Measurements from ENCODE around the gene DNAJB11. TPM values are rescaled to one million over a fixed set of nuclear protein-coding genes. Genes with fewer than 3 reads are reported as not detected.
"Not testable (repeated sequence)": the region's sequence is repeated elsewhere in the genome, so short reads cannot be mapped to it uniquely, and the experiment has no call there.

The DNAJB11 gene
- total and polyA plus RNA-seq, 12 donors = 20.1 to 93.2 (median 39.6) TPM

DNA sequence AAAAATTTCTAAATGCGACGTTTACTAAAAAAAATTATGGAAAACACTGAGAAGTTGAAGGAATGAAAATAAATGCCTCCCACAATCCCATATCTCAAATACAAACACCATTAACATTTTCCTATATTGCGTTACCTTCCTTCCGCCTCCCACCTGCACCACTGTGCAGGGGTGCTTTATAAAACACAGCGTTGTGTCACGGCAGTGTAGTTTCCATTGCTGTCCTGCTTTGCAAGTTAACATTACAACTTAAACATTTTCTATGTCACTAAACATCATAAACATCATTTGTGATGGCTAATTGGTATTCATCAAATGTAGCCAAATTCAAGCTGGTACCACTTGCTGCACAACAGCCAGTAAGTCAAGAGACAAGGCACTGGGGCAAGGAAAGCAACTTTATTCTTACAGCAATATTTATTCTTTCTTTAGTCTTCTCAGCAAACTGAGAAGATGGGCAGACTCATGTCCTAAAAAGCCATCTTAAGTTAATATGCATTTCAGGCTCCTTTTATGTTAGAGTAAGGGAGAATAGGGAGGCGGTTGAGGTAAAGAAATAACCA lies 57.4 kb downstream of the DNAJB11 start:
- WGBS, 4 donors = 82 to 92% (median 87%) methylated on average over 7 of the region's 7 CpGs
- no peak for DNase-seq
- H3K4me3 ChIP-seq = no peak overlapping the region

DNA sequence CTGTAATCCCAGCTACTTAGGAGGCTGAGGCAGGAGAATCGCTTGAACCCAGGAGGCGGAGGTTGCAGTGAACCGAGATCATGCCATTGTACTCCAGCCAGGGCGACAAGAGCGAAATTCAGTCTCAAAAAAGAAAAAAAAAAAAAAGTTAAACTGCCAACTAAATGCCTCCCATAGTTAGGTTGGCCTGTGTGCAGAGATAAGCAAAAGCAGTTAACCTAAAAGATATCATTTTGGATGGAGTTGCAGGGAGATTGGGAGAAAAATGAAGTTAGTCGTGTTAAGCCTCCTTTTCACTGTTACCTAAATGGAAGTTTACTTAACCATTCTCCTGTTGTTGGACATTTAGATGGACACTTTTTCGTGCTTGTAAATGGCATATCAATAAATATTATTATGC lies 58.2 kb downstream of the DNAJB11 start:
- no peak for DNase-seq
- H3K4me3 ChIP-seq = no peak overlapping the region
- H3K9me3 ChIP-seq (replicated peaks in 1 of 3) = no peaks in the 10 kb centered on the region
- no peaks in the 10 kb centered on the region for H3K4me1 ChIP-seq (replicated peaks in 1 of 2)
- intact Hi-C loops (cut with DNase I) = no loop called here
- H3K27me3 ChIP-seq = no peaks in the 10 kb centered on the region
- H3K27ac ChIP-seq = no peak overlapping the region
- TF ChIP-seq POLR2A (IDR thresholded peaks at IDR 0.05) = no peak
- TF ChIP-seq, protein P1, sequence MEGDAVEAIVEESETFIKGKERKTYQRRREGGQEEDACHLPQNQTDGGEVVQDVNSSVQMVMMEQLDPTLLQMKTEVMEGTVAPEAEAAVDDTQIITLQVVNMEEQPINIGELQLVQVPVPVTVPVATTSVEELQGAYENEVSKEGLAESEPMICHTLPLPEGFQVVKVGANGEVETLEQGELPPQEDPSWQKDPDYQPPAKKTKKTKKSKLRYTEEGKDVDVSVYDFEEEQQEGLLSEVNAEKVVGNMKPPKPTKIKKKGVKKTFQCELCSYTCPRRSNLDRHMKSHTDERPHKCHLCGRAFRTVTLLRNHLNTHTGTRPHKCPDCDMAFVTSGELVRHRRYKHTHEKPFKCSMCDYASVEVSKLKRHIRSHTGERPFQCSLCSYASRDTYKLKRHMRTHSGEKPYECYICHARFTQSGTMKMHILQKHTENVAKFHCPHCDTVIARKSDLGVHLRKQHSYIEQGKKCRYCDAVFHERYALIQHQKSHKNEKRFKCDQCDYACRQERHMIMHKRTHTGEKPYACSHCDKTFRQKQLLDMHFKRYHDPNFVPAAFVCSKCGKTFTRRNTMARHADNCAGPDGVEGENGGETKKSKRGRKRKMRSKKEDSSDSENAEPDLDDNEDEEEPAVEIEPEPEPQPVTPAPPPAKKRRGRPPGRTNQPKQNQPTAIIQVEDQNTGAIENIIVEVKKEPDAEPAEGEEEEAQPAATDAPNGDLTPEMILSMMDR (IDR thresholded peaks at IDR 0.05) = no peak
- WGBS, 4 donors = 83 to 86% (median 85%) methylated on average over 7 of the region's 7 CpGs
- no peaks in the 10 kb centered on the region for H3K36me3 ChIP-seq (replicated peaks in 1 of 2)

More for the DNA sequence above, 57.4 kb downstream of the DNAJB11 start:
- TF ChIP-seq, protein P1 (IDR thresholded peaks at IDR 0.05) = no peak
- TF ChIP-seq POLR2A (IDR thresholded peaks at IDR 0.05) = no peak
- intact Hi-C loops (cut with DNase I) = no loop called here
- Histone ChIP-seq H3K27me3 (no peaks in the 10 kb centered on the region), H3K36me3 (replicated peaks in 1 of 2) (no peaks in the 10 kb centered on the region), H3K9me3 (replicated peaks in 1 of 3) (no peaks in the 10 kb centered on the region), H3K27ac (no peak overlapping the region), H3K4me1 (replicated peaks in 1 of 2) (no peaks in the 10 kb centered on the region)

DNA sequence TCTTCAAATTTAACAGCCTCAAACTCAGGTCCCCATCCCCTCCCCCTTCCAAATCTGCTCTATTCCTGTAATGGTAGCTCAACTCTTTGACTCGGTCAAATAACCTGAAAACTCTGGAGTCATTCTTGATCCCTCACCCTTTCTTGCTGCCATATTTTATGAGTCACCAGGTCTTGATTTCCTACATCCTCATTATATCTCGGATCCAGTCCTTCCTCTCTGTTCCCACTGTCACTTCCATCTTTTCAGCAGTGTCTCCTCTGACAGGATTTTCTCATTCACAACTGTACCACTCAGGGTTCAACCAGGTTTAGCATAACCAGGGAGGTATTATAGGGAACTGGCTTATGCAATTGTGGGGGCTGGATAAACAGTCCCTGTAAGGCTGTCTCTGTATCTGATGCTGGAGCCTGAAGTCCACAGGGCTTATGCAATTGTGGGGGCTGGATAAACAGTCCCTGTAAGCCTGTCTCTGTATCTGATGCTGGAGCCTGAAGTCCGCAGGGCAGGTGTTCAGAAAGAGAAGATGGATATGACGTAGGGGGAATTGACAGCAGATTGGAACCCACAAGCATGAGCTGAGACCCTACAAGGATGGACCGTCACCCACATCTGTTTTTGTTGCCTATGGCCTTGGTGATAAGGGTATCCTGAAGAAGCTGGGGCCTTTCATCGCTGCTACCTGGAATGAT lies 60.6 kb downstream of the DNAJB11 start:
- H3K36me3 ChIP-seq (replicated peaks in 1 of 2) = no peaks in the 10 kb centered on the region
- H3K4me3 ChIP-seq = no peak overlapping the region
- no peaks in the 10 kb centered on the region for H3K9me3 ChIP-seq (replicated peaks in 1 of 3)
- H3K27ac ChIP-seq = no peak overlapping the region
- TF ChIP-seq, protein P1 (IDR thresholded peaks at IDR 0.05) = no peak
- H3K4me1 ChIP-seq (replicated peaks in 1 of 2) = no peaks in the 10 kb centered on the region
- intact Hi-C loops (cut with DNase I) = no loop called here
- 60 to 81% (median 68%) methylated on average over 6 of the region's 6 CpGs for WGBS, 4 donors
- peaks cover 4% of the 10 kb centered on the region for H3K27me3 ChIP-seq
- no peak for DNase-seq

DNA sequence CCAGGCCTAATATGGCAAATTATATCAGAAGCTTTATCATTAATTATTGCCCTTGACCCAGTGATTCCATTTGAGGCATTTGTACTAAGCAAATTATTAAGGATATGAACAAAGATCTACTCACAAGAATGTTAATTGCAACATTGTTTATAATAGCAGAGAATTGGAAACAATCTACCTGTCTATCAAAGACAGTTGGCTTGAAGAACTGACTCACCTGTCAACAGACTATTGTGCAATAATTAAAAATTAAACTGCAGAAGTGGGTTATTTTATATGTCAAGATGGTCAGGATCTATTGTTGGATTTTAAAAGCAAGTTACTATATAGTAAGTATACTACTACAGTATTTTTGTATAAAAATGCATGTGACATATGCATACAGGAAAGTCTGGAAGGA lies 63.0 kb downstream of the DNAJB11 start:
- Histone ChIP-seq H3K4me1 (replicated peaks in 1 of 2) (no peaks in the 10 kb centered on the region), H3K36me3 (replicated peaks in 1 of 2) (no peaks in the 10 kb centered on the region), H3K27me3 (peaks cover 4% of the 10 kb centered on the region), H3K27ac (no peak overlapping the region), H3K9me3 (replicated peaks in 1 of 3) (no peaks in the 10 kb centered on the region), H3K4me3 (no peak overlapping the region)
- intact Hi-C loops (cut with DNase I) = no loop called here
- TF ChIP-seq POLR2A (IDR thresholded peaks at IDR 0.05) = no peak
- TF ChIP-seq, protein P1 (IDR thresholded peaks at IDR 0.05) = no peak
- DNase-seq = no peak

GRCh38 chr3:186634207-186634606 lies 63.7 kb downstream of the DNAJB11 start:
- H3K4me3 ChIP-seq; H3K36me3 ChIP-seq (replicated peaks in 1 of 2); DNase-seq; H3K9me3 ChIP-seq (replicated peaks in 1 of 3); H3K4me1 ChIP-seq (replicated peaks in 1 of 2); H3K27ac ChIP-seq; intact Hi-C loops (cut with DNase I); H3K27me3 ChIP-seq: not testable (repeated sequence)
- 72 to 90% (median 82%) methylated on average over 5 of the region's 5 CpGs for WGBS, 4 donors
